IPS-18a (cell line): ENCODE data around the gene SMAD6.

ENCODE experiments used
- H3K27ac ChIP-seq: one replicate; pipeline ENCODE4 v1.5.1; 2013; ENCODE audit warnings: low read length
- H3K27me3 ChIP-seq: one replicate; pipeline ENCODE4 v1.6.1; 2013; ENCODE audit warnings: mild to moderate bottlenecking, low read length; ENCODE audit not compliant: control insufficient read depth, insufficient read depth
- H3K36me3 ChIP-seq: one replicate; pipeline ENCODE4 v1.6.1; 2013; ENCODE audit warnings: low read depth, low read length; ENCODE audit not compliant: control insufficient read depth
- H3K4me1 ChIP-seq: one replicate; pipeline ENCODE4 v1.6.1; 2013; ENCODE audit warnings: low read depth, low read length; ENCODE audit not compliant: control insufficient read depth
- H3K4me3 ChIP-seq: one replicate; pipeline ENCODE4 v1.5.1; 2013; ENCODE audit warnings: low read length
- H3K9ac ChIP-seq: one replicate; pipeline ENCODE4 v1.6.1; 2013; ENCODE audit warnings: mild to moderate bottlenecking, low read length, moderate library complexity
- H3K9me3 ChIP-seq: one replicate; pipeline ENCODE4 v1.6.1; 2013; ENCODE audit warnings: low read depth, low read length; ENCODE audit not compliant: control insufficient read depth

Gene SMAD6

GRCh38 chr15:66702035-66702786 is at the start of gene SMAD6:
Gene SMAD6, plus strand, starts transcription at chr15:66702236. Its CDS starts 1,023 bp downstream, at chr15:66703259.
- no peaks in the 10 kb centered on the region for H3K9me3 ChIP-seq

GRCh38 chr15:66652806-66653205 is 49.2 kb upstream of the SMAD6 start:
- Histone ChIP-seq H3K27ac (no peak overlapping the region), H3K9ac (no peak overlapping the region)

More at GRCh38 chr15:66702035-66702786, at the start of gene SMAD6:
- H3K27ac ChIP-seq = no peak within 1 kb of the TSS
- peaks cover 56% of the 10 kb centered on the region for H3K27me3 ChIP-seq
- H3K4me1 ChIP-seq = peaks cover 23% of the 10 kb centered on the region
- H3K36me3 ChIP-seq = no peaks in the 10 kb centered on the region
- H3K9ac ChIP-seq = peak within 1 kb of the TSS; percentile 52
- peak within 1 kb of the TSS; percentile 60 for H3K4me3 ChIP-seq

GRCh38 chr15:66653398-66653797 is 48.6 kb upstream of the SMAD6 start:
- Histone ChIP-seq H3K4me3 (no peak overlapping the region), H3K36me3 (no peaks in the 10 kb centered on the region), H3K4me1 (peaks cover 27% of the 10 kb centered on the region), H3K9ac (no peak overlapping the region), H3K27ac (no peak overlapping the region), H3K27me3 (no peaks in the 10 kb centered on the region), H3K9me3 (no peaks in the 10 kb centered on the region)

More at GRCh38 chr15:66652806-66653205, 49.2 kb upstream of the SMAD6 start:
- Histone ChIP-seq H3K4me3 (no peak overlapping the region), H3K4me1 (peaks cover 24% of the 10 kb centered on the region), H3K27me3 (no peaks in the 10 kb centered on the region), H3K36me3 (no peaks in the 10 kb centered on the region), H3K9me3 (no peaks in the 10 kb centered on the region)

DNA sequence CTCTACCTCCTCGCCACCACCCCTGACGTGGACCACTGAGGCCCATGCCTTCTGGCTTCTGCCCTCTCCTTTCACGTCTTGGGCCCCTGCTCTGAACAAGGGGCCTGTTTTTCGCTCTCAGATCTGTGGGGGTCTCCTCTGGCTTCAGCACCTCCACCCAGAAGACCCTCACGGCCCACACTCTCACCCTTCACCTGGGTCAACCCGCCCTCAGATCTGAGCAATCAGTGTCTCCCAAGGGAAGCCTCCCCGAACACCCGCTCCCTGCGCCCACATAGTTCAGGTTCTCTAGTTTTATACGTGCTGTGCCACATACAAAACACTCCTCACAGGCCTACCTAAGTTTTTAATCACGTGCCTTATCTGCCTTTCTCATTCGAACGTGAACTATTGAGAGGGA is 48.2 kb upstream of the SMAD6 start:
- H3K36me3 ChIP-seq = no peaks in the 10 kb centered on the region
- peaks cover 27% of the 10 kb centered on the region for H3K4me1 ChIP-seq
- no peak overlapping the region for H3K27ac ChIP-seq
- H3K9me3 ChIP-seq = no peaks in the 10 kb centered on the region
- no peak overlapping the region for H3K4me3 ChIP-seq
- H3K27me3 ChIP-seq = no peaks in the 10 kb centered on the region
- H3K9ac ChIP-seq = no peak overlapping the region

DNA sequence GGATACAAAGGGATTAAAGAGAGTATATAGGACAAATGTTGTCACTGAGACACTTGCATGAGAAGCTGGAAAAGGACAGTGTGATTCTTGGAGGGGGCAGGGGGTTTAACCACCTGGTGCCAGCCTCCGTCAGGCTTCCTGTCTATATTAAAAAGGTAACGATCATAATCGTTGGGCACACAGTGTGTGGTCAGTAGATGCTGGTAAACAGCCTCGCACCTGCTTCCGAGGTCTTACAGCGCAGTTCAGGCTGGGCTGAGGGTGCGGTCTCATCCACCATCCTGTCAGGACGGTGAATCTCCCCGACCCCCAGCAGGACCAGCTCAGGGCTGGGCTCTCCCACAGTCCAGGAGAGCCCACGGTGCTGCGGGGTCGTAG is 47.7 kb upstream of the SMAD6 start:
- no peaks in the 10 kb centered on the region for H3K27me3 ChIP-seq
- no peak overlapping the region for H3K27ac ChIP-seq
- peaks cover 27% of the 10 kb centered on the region for H3K4me1 ChIP-seq
- H3K9me3 ChIP-seq = no peaks in the 10 kb centered on the region
- H3K36me3 ChIP-seq = no peaks in the 10 kb centered on the region
- peak overlapping the region; percentile 11 for H3K4me3 ChIP-seq
- no peak overlapping the region for H3K9ac ChIP-seq

DNA sequence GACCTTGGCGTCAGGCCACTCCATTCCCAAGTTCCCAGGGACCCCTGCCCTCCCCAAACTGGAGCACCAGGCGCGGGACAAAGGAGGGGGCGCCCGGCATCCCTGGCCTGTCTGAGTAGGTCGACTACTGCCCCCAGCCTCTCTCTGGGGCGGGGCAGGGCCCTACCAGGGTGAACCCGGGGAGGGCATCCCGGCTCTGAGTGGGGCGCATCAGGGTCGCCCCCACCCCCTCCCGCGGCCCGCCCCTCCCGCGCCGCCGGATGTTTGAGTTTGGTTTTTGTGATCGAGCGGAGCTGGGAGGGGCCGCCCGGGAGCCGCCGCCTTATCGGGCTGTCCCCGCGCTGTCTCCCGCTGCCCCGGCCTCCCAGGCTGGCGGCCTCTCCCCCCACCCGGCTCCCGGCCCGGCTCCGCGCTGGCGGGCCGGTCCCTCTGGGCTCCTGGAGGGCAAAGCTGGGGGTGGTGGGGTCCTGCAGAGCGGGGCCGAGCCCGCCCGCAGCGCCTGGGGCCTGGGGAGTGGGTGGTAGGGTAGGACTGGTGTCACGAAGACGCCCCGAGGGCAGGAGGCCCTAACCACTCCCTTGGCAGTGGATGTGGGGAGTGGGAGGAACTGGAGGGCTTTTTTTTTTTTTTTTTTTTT is 47.2 kb upstream of the SMAD6 start:
- no peak overlapping the region for H3K9ac ChIP-seq
- peak overlapping the region; percentile 11 for H3K4me3 ChIP-seq
- H3K4me1 ChIP-seq = peaks cover 27% of the 10 kb centered on the region
- H3K27ac ChIP-seq = no peak overlapping the region
- H3K27me3 ChIP-seq = no peaks in the 10 kb centered on the region
- H3K9me3 ChIP-seq = no peaks in the 10 kb centered on the region
- H3K36me3 ChIP-seq = no peaks in the 10 kb centered on the region

- Histone ChIP-seq H3K36me3 (no peaks in the 10 kb centered on the region), H3K27ac (no peak overlapping the region), H3K27me3 (no peaks in the 10 kb centered on the region), H3K9me3 (no peaks in the 10 kb centered on the region), H3K4me3 (no peak overlapping the region), H3K9ac (no peak overlapping the region), H3K4me1 (peaks cover 27% of the 10 kb centered on the region)
Measured at GRCh38 chr15:66655511-66655910, 46.5 kb upstream of the SMAD6 start.

DNA sequence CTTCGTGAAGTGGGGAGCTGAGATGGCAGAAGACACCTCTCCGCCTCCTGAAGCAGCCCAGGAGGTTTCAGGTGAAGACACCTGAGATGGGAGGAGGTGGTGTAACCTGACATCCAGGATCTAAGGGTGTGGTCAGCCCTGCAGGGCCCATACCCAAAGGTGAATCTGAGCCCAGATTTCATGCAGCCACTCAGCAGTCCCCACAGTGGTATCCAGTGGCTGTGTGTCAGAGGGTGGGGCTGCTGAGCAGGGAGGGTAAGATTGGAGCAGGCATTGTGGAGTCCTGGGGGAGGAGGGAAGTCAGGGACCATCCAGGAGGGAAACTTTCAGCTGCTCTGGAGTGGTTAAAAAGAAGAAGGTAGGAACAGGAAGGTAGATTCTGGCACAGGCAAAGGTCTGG is 46.0 kb upstream of the SMAD6 start:
- H3K9me3 ChIP-seq = no peaks in the 10 kb centered on the region
- H3K9ac ChIP-seq = no peak overlapping the region
- no peaks in the 10 kb centered on the region for H3K27me3 ChIP-seq
- H3K27ac ChIP-seq = no peak overlapping the region
- peaks cover 27% of the 10 kb centered on the region for H3K4me1 ChIP-seq
- no peaks in the 10 kb centered on the region for H3K36me3 ChIP-seq
- no peak overlapping the region for H3K4me3 ChIP-seq

GRCh38 chr15:66657185-66658020 is 44.6 kb upstream of the SMAD6 start:
- Histone ChIP-seq H3K27ac (peak overlapping the region; percentile 51), H3K36me3 (no peaks in the 10 kb centered on the region), H3K9ac (peak overlapping the region; percentile 30), H3K27me3 (no peaks in the 10 kb centered on the region), H3K4me3 (no peak overlapping the region), H3K4me1 (peaks cover 27% of the 10 kb centered on the region), H3K9me3 (no peaks in the 10 kb centered on the region)

DNA sequence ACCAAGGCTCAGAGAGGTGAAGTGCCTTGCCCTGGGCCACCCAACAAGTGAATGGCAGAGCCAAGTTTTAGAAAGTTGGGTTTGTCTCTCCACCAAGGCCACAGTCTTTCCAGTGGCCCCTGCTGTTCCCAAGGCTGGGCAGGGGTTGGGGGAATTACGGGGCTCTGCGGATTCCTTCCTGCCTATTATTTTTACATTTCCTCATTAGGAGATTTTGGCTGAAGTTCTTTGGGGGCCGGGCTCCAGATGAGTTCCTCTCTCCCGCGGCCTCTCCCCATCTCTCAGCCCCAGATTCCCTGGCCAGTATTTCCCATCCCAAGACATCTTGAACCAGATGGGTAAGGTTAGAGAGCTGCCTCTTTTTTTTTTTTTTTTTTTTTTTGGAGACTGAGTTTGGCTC is 44.0 kb upstream of the SMAD6 start:
- peak overlapping the region; percentile 14 for H3K9ac ChIP-seq
- H3K36me3 ChIP-seq = no peaks in the 10 kb centered on the region
- H3K27ac ChIP-seq = no peak overlapping the region
- no peak overlapping the region for H3K4me3 ChIP-seq
- H3K4me1 ChIP-seq = peaks cover 27% of the 10 kb centered on the region
- H3K27me3 ChIP-seq = no peaks in the 10 kb centered on the region
- H3K9me3 ChIP-seq = no peaks in the 10 kb centered on the region

DNA sequence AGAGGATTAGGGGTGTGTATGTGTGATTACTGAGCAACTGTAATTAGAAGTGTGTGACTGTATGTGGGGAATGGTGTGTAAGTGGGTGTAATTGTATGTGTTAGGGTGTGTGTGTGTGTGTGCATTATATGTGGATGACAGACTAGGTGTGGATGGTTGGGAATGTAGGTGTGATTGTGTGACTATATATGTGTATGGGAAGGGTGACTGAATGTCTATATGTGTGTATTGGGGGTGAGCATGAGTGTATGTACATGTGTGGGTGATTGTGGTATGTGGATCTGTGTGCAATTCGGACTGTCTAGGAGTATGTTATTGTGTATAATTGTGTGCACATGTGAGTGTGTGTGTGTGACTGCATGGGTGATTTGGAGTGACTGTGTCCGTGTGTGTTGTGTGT is 43.2 kb upstream of the SMAD6 start:
- Histone ChIP-seq H3K27me3 (no peaks in the 10 kb centered on the region), H3K27ac (no peak overlapping the region), H3K9me3 (no peaks in the 10 kb centered on the region), H3K4me3 (no peak overlapping the region), H3K4me1 (peaks cover 27% of the 10 kb centered on the region), H3K36me3 (no peaks in the 10 kb centered on the region), H3K9ac (no peak overlapping the region)
